Body of pancreas (tissue), 4 donors: Measurements from ENCODE around the gene GTF2A1.

ENCODE experiments used
- CTCF ChIP-seq, 7 experiments: fragments of 450-650 bp in 4 of 7; fragments of 200-600 bp in 3 of 7; sonication (generic) in 3 of 7; IDR thresholded peaks; one replicate each; pipeline ENCODE4 v1.5.1; 2016 to 2019; ENCODE audit warnings: antibody characterized with exemption in 7 of 7
- POLR2A ChIP-seq, 3 donors: fragments of 450-650 bp; IDR thresholded peaks; one replicate each; pipeline ENCODE4 v1.6.1; 2016; ENCODE audit warnings: antibody characterized with exemption in 3 of 3, mild to moderate bottlenecking in 2 of 3

DNA sequence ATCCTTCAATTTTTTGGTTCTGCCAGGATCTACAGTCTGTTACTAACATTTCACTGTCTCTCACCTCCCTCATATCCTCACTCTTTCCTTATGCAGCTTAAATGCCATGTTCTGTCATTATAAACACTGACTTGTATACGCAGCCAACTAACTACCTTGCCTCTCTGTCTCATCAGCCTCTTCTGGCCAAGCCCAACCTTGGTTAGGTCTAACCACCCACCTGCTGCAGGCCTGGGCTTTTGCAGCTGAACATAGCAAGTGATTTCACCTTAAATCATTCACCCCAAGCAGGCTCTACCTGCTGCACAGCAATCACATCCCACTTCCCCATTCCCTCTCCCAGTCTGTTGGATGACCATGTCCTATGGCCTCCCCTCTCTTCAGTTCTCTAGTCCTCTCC, 91.5 kb downstream of the GTF2A1 start:
- no peak for TF ChIP-seq CTCF (IDR thresholded peaks at IDR 0.05)
- TF ChIP-seq POLR2A (IDR thresholded peaks at IDR 0.05): no peak
